ENCODE results near the gene RORC.
"Not testable (repeated sequence)": the region's sequence is repeated elsewhere in the genome, so short reads cannot be mapped to it uniquely, and the experiment has no call there.

The RORC gene

DNA sequence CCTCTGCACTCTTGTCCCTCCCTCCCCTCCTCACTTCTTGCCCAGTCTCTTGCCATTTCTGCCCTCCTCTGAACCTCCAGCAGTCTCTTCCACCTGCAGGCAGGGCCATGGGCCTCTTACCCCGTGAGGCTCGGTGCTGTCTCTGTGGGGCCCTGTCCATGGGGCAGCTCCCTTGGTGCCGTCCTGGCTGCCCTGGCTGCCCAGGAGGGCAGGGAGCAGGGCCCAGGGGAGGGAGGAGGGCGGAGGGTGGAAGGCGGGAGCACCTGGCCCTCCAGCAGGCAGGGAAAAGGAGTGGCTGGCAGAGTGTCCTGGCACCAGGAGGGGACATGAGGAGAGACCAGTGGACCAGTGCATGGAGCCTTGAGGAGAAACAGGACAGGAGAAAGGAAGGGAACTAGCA is at the start of gene RORC:
Gene RORC, minus strand, starts transcription at position 198 of the 400 bp plus-strand sequence. Its CDS starts 38 bp downstream, at position 160.
- Mint-ChIP-seq H3K4me1 (peaks cover 34% of the 10 kb centered on the region), H3K9me3 (peaks cover 2% of the 10 kb centered on the region)

DNA sequence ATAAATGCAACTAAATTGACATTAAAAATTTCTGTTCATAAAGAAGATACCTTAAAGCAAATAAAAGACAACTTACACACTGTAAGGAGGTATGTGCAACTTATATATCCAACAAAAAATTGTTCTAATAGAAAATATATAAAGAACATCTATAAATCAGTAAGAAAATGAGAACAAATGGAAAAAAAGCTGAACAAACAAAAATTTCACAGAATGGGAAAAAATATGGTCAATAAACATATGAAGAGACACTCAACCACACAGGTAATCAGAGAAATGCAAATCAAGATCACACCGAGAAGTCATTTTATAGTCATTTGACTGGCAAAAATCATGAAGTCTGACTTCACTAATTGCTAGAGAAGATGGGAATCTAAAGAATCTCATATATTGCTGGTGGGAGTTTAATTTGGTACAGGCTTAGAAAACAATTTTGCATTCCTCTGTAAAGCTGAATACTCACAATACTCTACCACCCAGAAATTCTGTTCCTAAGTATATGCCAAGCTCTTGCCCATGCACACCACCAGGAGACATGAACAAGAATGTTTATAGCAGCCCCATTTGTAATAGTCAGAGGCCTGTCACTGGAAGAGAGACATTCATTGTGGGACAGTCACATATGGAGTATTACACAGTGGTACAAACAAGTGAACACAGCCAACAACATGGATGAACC is 44.0 kb upstream of the RORC start:
- H3K4me3 Mint-ChIP-seq, result no peak overlapping the region
- TF ChIP-seq, protein P1, sequence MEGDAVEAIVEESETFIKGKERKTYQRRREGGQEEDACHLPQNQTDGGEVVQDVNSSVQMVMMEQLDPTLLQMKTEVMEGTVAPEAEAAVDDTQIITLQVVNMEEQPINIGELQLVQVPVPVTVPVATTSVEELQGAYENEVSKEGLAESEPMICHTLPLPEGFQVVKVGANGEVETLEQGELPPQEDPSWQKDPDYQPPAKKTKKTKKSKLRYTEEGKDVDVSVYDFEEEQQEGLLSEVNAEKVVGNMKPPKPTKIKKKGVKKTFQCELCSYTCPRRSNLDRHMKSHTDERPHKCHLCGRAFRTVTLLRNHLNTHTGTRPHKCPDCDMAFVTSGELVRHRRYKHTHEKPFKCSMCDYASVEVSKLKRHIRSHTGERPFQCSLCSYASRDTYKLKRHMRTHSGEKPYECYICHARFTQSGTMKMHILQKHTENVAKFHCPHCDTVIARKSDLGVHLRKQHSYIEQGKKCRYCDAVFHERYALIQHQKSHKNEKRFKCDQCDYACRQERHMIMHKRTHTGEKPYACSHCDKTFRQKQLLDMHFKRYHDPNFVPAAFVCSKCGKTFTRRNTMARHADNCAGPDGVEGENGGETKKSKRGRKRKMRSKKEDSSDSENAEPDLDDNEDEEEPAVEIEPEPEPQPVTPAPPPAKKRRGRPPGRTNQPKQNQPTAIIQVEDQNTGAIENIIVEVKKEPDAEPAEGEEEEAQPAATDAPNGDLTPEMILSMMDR (IDR thresholded peaks at IDR 0.05; ENCODE audit: unreplicated experiment in 3 of 3), result no peak
- H3K36me3 Mint-ChIP-seq (ENCODE audit: low read depth), result peaks cover 29% of the 10 kb centered on the region
- no peaks in the 10 kb centered on the region for H3K27me3 Mint-ChIP-seq (ENCODE audit: low read depth)
- peak overlapping the region in 1 of 3 experiments; percentile 18 for H3K27ac Mint-ChIP-seq
- H3K4me1 Mint-ChIP-seq, result no peaks in the 10 kb centered on the region
- no peaks in the 10 kb centered on the region for H3K9me3 Mint-ChIP-seq

More for the DNA sequence above, at the start of gene RORC:
- Mint-ChIP-seq H3K27me3 (ENCODE audit: low read depth) (peaks cover 28% of the 10 kb centered on the region), H3K27ac (no peak within 1 kb of the TSS), H3K36me3 (ENCODE audit: low read depth) (no peaks in the 10 kb centered on the region), H3K4me3 (peak within 1 kb of the TSS in 1 of 3 experiments; percentile 30)
- TF ChIP-seq, protein P1 (IDR thresholded peaks at IDR 0.05; ENCODE audit: unreplicated experiment in 3 of 3), result no peak

DNA sequence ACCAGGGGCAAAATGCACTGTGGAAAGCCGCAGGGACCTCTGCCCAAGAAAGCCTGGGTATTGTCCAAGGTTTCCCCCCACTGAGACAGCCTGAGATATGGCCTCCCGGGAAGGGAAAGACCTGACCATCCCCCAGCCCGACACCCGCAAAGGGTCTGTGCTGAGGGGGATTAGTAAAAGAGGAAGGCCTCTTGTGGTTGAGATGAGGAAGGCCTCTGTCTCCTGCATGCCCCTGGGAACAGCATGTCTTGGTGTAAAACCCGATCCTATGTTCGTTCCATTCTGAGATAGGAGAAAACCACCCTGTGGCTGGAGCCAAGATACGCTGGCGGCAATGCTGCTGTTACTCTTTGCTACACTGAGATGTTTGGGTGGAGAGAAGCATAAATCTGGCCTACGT is 41.2 kb upstream of the RORC start:
- H3K4me1 Mint-ChIP-seq; H3K27me3 Mint-ChIP-seq (ENCODE audit: low read depth); H3K4me3 Mint-ChIP-seq; H3K9me3 Mint-ChIP-seq: not testable (repeated sequence)
- Mint-ChIP-seq H3K27ac (peak overlapping the region; percentile 7 to 67 (median 48)), H3K36me3 (ENCODE audit: low read depth) (peaks cover 24% of the 10 kb centered on the region)

DNA sequence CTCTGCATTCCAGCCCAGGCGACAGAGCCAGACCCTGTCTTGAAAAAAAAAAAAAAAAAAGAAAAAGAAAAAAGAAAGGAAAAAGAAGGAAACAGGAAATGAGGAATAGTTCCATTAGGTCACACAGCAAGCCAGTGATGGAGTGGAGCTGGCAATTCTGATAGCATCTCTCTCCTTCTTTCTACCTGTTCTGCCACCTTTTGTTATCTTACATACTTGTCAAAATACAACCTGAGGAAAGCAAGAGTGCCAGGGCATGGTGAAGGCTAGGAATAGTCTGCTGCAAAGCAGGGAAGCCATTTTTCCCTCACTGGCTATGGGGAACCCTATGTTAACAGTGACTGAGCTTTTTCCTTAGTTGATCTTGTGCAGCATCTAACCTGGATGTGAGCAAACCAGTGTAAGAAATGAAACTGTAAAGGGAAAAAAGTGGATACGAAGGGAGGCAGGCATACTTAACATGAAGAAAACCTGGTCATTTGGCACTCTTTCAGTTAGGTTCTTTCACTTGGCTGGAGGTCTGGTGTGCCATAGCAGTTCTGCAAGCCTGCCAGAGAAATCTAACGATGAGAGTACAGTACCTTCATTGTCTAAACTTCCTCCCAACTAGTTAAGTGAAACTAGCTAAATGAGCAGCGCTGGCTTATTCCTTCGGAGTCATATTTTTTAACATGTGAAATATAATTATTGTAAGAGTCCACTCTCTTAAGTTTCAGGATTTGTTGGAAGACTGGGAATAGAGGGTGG is 39.9 kb upstream of the RORC start:
- Mint-ChIP-seq H3K4me3 (no peak overlapping the region), H3K27me3 (ENCODE audit: low read depth) (no peaks in the 10 kb centered on the region), H3K4me1 (peaks cover 6% of the 10 kb centered on the region), H3K27ac (no peak overlapping the region), H3K36me3 (ENCODE audit: low read depth) (peaks cover 16% of the 10 kb centered on the region), H3K9me3 (no peaks in the 10 kb centered on the region)
- TF ChIP-seq, protein P1 (IDR thresholded peaks at IDR 0.05; ENCODE audit: unreplicated experiment in 3 of 3), result no peak

DNA sequence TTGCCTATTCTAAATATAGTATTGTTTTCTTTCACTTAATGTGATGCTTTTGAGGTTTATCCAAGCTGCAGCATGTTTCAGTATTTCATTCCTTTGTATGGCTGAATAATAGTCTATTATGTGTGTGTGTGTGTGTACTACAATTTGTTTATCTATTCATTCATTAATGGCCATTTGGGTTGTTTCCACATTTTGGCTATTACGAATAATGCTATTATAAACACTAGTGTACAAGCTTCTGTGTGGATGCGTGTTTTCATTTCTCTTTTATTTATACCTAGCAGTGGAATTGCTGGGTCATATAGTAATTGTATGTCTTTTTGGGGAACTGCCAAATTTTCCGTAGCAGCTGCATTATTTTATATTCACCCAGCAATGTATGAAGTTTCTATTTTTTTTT is 36.9 kb upstream of the RORC start:
- TF ChIP-seq, protein P1 (IDR thresholded peaks at IDR 0.05; ENCODE audit: unreplicated experiment in 3 of 3), result no peak
- no peak overlapping the region for H3K4me3 Mint-ChIP-seq
- H3K4me1 Mint-ChIP-seq, result peaks cover 6% of the 10 kb centered on the region
- peak overlapping the region; percentile 4 to 35 (median 15) for H3K27ac Mint-ChIP-seq
- H3K9me3 Mint-ChIP-seq, result no peaks in the 10 kb centered on the region
- peaks cover 4% of the 10 kb centered on the region for H3K27me3 Mint-ChIP-seq (ENCODE audit: low read depth)
- H3K36me3 Mint-ChIP-seq (ENCODE audit: low read depth), result peaks cover 6% of the 10 kb centered on the region

DNA sequence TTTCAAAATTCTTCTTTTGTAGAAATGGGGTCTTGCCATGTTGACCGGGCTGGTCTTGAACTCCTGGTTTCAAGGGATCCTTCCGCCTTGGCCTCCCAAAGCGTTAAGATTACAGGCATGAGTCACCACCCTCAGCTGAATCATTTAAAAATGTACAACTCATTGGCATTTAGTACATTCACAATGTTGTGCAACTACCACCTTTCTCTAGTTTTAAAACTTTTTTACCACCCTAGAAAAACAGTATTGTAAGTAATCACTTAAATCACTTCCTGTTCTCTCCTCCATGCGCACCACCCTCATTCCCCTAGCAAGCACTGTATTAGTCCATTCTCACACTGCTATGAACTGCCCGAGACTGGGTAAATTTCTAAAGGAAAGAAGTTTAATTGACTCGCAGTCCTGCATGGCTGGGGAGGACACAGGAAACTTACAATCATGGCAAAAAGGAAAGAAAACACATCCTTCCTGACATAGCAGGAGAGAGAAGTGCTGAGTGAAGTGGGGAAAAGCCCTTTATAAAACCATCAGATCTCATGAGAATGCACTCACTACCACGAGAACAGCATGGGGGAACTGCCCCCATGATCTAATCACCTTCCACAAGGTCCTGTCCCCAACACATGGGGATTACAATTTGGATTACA is 36.3 kb upstream of the RORC start:
- H3K4me1 Mint-ChIP-seq, result peaks cover 6% of the 10 kb centered on the region
- TF ChIP-seq, protein P1 (IDR thresholded peaks at IDR 0.05; ENCODE audit: unreplicated experiment in 3 of 3), result no peak
- peak overlapping the region in 1 of 3 experiments; percentile 15 for H3K27ac Mint-ChIP-seq
- peaks cover under 1% of the 10 kb centered on the region for H3K36me3 Mint-ChIP-seq (ENCODE audit: low read depth)
- no peaks in the 10 kb centered on the region for H3K9me3 Mint-ChIP-seq
- H3K4me3 Mint-ChIP-seq, result no peak overlapping the region
- H3K27me3 Mint-ChIP-seq (ENCODE audit: low read depth), result peaks cover 4% of the 10 kb centered on the region
